HEK293T (cell line): ENCODE data around the gene NHERF1.

Experiments
- ARNT ChIP-seq: fragments of 450-650 bp; IDR thresholded peaks from 2 replicates; pipeline ENCODE4 v1.6.1; 2017; ENCODE audit warnings: mild to moderate bottlenecking
- BHLHE40 ChIP-seq: fragments of 450-650 bp; IDR thresholded peaks from 2 replicates; pipeline ENCODE4 v1.6.1; 2016; ENCODE audit warnings: mild to moderate bottlenecking, moderate library complexity, borderline replicate concordance
- ELF4 ChIP-seq: fragments of 450-650 bp; IDR thresholded peaks from 2 replicates; pipeline ENCODE4 v1.6.1; 2017; ENCODE audit warnings: antibody characterized with exemption
- FOXA1 ChIP-seq: fragments of 450-650 bp; IDR thresholded peaks from 2 replicates; pipeline ENCODE4 v1.6.1; 2016; ENCODE audit warnings: mild to moderate bottlenecking
- FOXK2 ChIP-seq: fragments of 450-650 bp; IDR thresholded peaks from 2 replicates; pipeline ENCODE4 v1.6.1; 2016; ENCODE audit warnings: mild to moderate bottlenecking
- FOXM1 ChIP-seq: fragments of 450-650 bp; IDR thresholded peaks from 2 replicates; pipeline ENCODE4 v1.6.1; 2017; ENCODE audit warnings: mild to moderate bottlenecking, borderline replicate concordance
- HDGF ChIP-seq: fragments of 450-650 bp; IDR thresholded peaks from 2 replicates; pipeline ENCODE4 v1.6.1; 2017; ENCODE audit warnings: antibody characterized with exemption, borderline replicate concordance
- L3MBTL2 ChIP-seq: fragments of 450-650 bp; conservative IDR thresholded peaks from 2 replicates; pipeline ENCODE4 v1.6.1; 2016; ENCODE audit warnings: mild to moderate bottlenecking
- LEF1 ChIP-seq: fragments of 450-650 bp; IDR thresholded peaks from 2 replicates; pipeline ENCODE4 v1.6.1; 2017; ENCODE audit warnings: mild to moderate bottlenecking, borderline replicate concordance
- NFRKB ChIP-seq: fragments of 450-650 bp; IDR thresholded peaks from 2 replicates; pipeline ENCODE4 v1.6.1; 2016; ENCODE audit warnings: mild to moderate bottlenecking, moderate library complexity
- SP1 ChIP-seq: fragments of 450-650 bp; IDR thresholded peaks from 2 replicates; pipeline ENCODE4 v1.6.1; 2017
- SUZ12 ChIP-seq: fragments of 450-650 bp; IDR thresholded peaks from 2 replicates; pipeline ENCODE4 v1.6.1; 2016; ENCODE audit warnings: mild to moderate bottlenecking
- ZNF384 ChIP-seq: fragments of 450-650 bp; IDR thresholded peaks from 2 replicates; pipeline ENCODE4 v1.6.1; 2016
- TF ChIP-seq, protein P1 (sequence below): fragments of 450-650 bp; IDR thresholded peaks from 2 replicates; pipeline ENCODE4 v1.6.1; 2016

DNA sequence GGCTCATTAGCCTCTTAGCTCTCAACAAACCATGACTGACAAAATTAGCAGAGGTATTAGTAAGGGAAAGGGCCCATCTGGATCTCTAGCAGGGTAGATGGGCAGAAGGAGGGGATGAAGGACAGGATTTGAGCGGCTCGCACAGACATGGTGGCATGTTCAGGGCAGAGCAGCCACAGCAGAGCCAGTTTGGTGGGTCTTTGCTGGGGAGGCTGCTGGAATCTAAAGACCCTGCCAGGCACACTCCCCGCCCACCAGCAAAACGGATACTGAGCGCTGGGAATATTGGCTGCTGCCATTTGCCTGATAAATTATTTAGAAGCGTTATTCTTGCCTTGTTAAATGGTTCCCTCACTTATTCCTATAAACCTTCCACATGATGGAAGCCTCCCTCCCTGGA is 48.4 kb downstream of the NHERF1 start:
- TF ChIP-seq ZNF384 (no peak), L3MBTL2 (no peak), HDGF (no peak), FOXM1 (no peak), FOXK2 (no peak), SP1 (no peak), BHLHE40 (no peak), ELF4 (no peak), FOXA1 (no peak), SUZ12 (no peak), LEF1 (no peak), NFRKB (no peak), ARNT (no peak)
- TF ChIP-seq, protein P1, sequence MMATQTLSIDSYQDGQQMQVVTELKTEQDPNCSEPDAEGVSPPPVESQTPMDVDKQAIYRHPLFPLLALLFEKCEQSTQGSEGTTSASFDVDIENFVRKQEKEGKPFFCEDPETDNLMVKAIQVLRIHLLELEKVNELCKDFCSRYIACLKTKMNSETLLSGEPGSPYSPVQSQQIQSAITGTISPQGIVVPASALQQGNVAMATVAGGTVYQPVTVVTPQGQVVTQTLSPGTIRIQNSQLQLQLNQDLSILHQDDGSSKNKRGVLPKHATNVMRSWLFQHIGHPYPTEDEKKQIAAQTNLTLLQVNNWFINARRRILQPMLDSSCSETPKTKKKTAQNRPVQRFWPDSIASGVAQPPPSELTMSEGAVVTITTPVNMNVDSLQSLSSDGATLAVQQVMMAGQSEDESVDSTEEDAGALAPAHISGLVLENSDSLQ: no peak
